ENCODE data around the gene TIMP3.
A peak's percentile ranks its signal among the peaks of the same experiment; 100 is the strongest.

TIMP3 gene

GRCh38 chr22:32771756-32772155 is 29.7 kb upstream of the TIMP3 start:
- no peaks in the 10 kb centered on the region for H3F3A ChIP-seq (ENCODE audit: low read depth)
- no peak overlapping the region for H3K4me3 ChIP-seq (ENCODE audit: low read length, poor library complexity, severe bottlenecking)
- no peaks in the 10 kb centered on the region; the same call in 1 of the 2 replicates for H3K9me3 ChIP-seq (ENCODE audit: insufficient read depth, low read depth, low read length)
- H3K9me2 ChIP-seq (replicated peaks; ENCODE audit: low read depth, low read length): no peaks in the 10 kb centered on the region
- no peaks in the 10 kb centered on the region for H3K79me2 ChIP-seq (ENCODE audit: insufficient read depth, low read length)
- no peak overlapping the region for H3K9ac ChIP-seq (ENCODE audit: low read depth, low read length, poor library complexity, severe bottlenecking)
- H2AFZ ChIP-seq (ENCODE audit: low read length): no peak overlapping the region
- H3K4me2 ChIP-seq (ENCODE audit: low read depth, low read length, poor library complexity, severe bottlenecking): no peak overlapping the region
- H4K20me1 ChIP-seq (ENCODE audit: insufficient read depth, low read length, poor library complexity, severe bottlenecking): no peaks in the 10 kb centered on the region
- H3K4me1 ChIP-seq (ENCODE audit: insufficient read depth, low read length, poor library complexity, severe bottlenecking): no peaks in the 10 kb centered on the region
- no peak for TF ChIP-seq EZH2phosphoT487 (IDR thresholded peaks at IDR 0.05; ENCODE audit: borderline replicate concordance)
- TF ChIP-seq, protein P1, sequence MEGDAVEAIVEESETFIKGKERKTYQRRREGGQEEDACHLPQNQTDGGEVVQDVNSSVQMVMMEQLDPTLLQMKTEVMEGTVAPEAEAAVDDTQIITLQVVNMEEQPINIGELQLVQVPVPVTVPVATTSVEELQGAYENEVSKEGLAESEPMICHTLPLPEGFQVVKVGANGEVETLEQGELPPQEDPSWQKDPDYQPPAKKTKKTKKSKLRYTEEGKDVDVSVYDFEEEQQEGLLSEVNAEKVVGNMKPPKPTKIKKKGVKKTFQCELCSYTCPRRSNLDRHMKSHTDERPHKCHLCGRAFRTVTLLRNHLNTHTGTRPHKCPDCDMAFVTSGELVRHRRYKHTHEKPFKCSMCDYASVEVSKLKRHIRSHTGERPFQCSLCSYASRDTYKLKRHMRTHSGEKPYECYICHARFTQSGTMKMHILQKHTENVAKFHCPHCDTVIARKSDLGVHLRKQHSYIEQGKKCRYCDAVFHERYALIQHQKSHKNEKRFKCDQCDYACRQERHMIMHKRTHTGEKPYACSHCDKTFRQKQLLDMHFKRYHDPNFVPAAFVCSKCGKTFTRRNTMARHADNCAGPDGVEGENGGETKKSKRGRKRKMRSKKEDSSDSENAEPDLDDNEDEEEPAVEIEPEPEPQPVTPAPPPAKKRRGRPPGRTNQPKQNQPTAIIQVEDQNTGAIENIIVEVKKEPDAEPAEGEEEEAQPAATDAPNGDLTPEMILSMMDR (conservative IDR thresholded peaks at IDR 0.05; ENCODE audit: low read length): no peak
- no peaks in the 10 kb centered on the region for H3K27me3 ChIP-seq (ENCODE audit: insufficient read depth, low read length, poor library complexity, severe bottlenecking)
- no peaks in the 10 kb centered on the region for H3K36me3 ChIP-seq (ENCODE audit: insufficient read depth, low read length)

DNA sequence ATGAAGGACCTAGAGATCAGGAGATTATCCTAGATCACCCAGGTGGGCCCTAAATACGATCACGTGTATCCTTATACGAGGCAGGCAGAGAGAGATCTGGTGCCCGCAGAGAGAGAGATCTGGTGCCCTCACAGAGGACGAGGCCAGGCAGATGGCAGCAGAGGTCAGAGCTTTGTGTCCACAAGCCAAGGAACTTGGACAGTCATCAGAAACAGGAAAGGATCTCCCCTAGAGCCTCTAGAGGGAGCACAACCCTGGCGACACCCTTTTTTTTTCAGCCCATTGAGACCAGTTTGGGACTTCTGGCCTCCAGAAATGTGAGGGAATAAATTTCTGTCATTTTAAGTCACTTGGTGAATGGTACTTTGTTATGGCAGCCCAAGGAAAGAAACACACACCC is 25.5 kb upstream of the TIMP3 start:
- no peak overlapping the region for H3K4me2 ChIP-seq (ENCODE audit: low read depth, low read length, poor library complexity, severe bottlenecking)
- H3K36me3 ChIP-seq (ENCODE audit: insufficient read depth, low read length): no peaks in the 10 kb centered on the region
- H3K4me3 ChIP-seq (ENCODE audit: low read length, poor library complexity, severe bottlenecking): no peak overlapping the region
- no peaks in the 10 kb centered on the region for H3F3A ChIP-seq (ENCODE audit: low read depth)
- H3K9me3 ChIP-seq (ENCODE audit: insufficient read depth, low read depth, low read length): no peaks in the 10 kb centered on the region; the same call in 1 of the 2 replicates
- no peaks in the 10 kb centered on the region for H3K4me1 ChIP-seq (ENCODE audit: insufficient read depth, low read length, poor library complexity, severe bottlenecking)
- H4K20me1 ChIP-seq (ENCODE audit: insufficient read depth, low read length, poor library complexity, severe bottlenecking): no peaks in the 10 kb centered on the region
- H3K27me3 ChIP-seq (ENCODE audit: insufficient read depth, low read length, poor library complexity, severe bottlenecking): no peaks in the 10 kb centered on the region
- H2AFZ ChIP-seq (ENCODE audit: low read length): no peak overlapping the region
- no peak overlapping the region for H3K9ac ChIP-seq (ENCODE audit: low read depth, low read length, poor library complexity, severe bottlenecking)
- no peaks in the 10 kb centered on the region for H3K9me2 ChIP-seq (replicated peaks; ENCODE audit: low read depth, low read length)
- no peaks in the 10 kb centered on the region for H3K79me2 ChIP-seq (ENCODE audit: insufficient read depth, low read length)
- TF ChIP-seq, protein P1 (conservative IDR thresholded peaks at IDR 0.05; ENCODE audit: low read length): peak; percentile 53
- no peak for TF ChIP-seq EZH2phosphoT487 (IDR thresholded peaks at IDR 0.05; ENCODE audit: borderline replicate concordance)

DNA sequence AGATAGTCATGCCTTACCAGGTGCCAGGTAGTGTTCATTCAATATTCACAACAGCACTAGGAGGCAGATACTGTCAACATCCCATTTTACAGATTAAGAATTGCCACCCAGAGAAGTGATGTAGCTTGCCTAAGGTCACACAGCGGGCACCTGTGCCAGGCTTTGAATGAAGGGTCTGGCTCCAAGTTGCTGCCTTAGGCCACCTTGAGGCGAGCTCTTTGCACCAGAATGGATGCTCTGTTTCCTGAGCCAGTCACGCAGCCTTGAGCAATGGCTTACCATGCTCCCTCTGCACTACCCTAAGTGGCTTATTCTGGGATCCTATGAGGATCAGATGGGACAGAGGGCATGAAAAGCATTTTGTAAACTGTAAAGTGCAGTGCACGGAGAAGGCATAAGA is 25.1 kb upstream of the TIMP3 start:
- Histone ChIP-seq H3K9me3 (ENCODE audit: insufficient read depth, low read depth, low read length) (no peaks in the 10 kb centered on the region; the same call in 1 of the 2 replicates), H3K27me3 (ENCODE audit: insufficient read depth, low read length, poor library complexity, severe bottlenecking) (no peaks in the 10 kb centered on the region), H3K4me1 (ENCODE audit: insufficient read depth, low read length, poor library complexity, severe bottlenecking) (no peaks in the 10 kb centered on the region), H4K20me1 (ENCODE audit: insufficient read depth, low read length, poor library complexity, severe bottlenecking) (no peaks in the 10 kb centered on the region), H3K36me3 (ENCODE audit: insufficient read depth, low read length) (no peaks in the 10 kb centered on the region), H2AFZ (ENCODE audit: low read length) (no peak overlapping the region), H3K9ac (ENCODE audit: low read depth, low read length, poor library complexity, severe bottlenecking) (no peak overlapping the region), H3K9me2 (replicated peaks; ENCODE audit: low read depth, low read length) (no peaks in the 10 kb centered on the region), H3F3A (ENCODE audit: low read depth) (no peaks in the 10 kb centered on the region), H3K4me3 (ENCODE audit: low read length, poor library complexity, severe bottlenecking) (no peak overlapping the region), H3K4me2 (ENCODE audit: low read depth, low read length, poor library complexity, severe bottlenecking) (no peak overlapping the region), H3K79me2 (ENCODE audit: insufficient read depth, low read length) (no peaks in the 10 kb centered on the region)
- TF ChIP-seq, protein P1 (conservative IDR thresholded peaks at IDR 0.05; ENCODE audit: low read length): no peak; the same call in 1 of the 2 replicates
- TF ChIP-seq EZH2phosphoT487 (IDR thresholded peaks at IDR 0.05; ENCODE audit: borderline replicate concordance): no peak
